ENCODE measurements around the gene GREB1. TPM values are rescaled to one million over a fixed set of nuclear protein-coding genes. Genes with fewer than 3 reads are reported as not detected.

The GREB1 gene
- polyA plus RNA-seq, 1 donor from 2014 or later = 17.2 TPM

GRCh38 chr2:11534746-11535484, 1.1 kb downstream of the GREB1 start:
- H3K27me3 ChIP-seq (ENCODE audit: insufficient read depth, low read depth, low read length) = no peaks in the 10 kb centered on the region
- H3F3A ChIP-seq (ENCODE audit: insufficient read depth, low read length, poor library complexity, severe bottlenecking) = no peaks in the 10 kb centered on the region
- H3K36me3 ChIP-seq (ENCODE audit: insufficient read depth, low read length) = no peaks in the 10 kb centered on the region
- peaks cover 7% of the 10 kb centered on the region for H3K79me2 ChIP-seq (replicated peaks; ENCODE audit: insufficient read depth, low read length)
- H2AFZ ChIP-seq (ENCODE audit: low read depth, low read length) = no peak overlapping the region
- H4K20me1 ChIP-seq (ENCODE audit: insufficient read depth) = no peaks in the 10 kb centered on the region
- H3K4me3 ChIP-seq (ENCODE audit: low read length) = no peak overlapping the region
- H3K27ac ChIP-seq (ENCODE audit: low read length) = no peak overlapping the region
- H3K9me3 ChIP-seq (ENCODE audit: low read length) = no peaks in the 10 kb centered on the region
- no peak for TF ChIP-seq SMC3 (conservative IDR thresholded peaks at IDR 0.05; ENCODE audit: poor library complexity)
- TF ChIP-seq RAD21 (conservative IDR thresholded peaks at IDR 0.05) = no peak
- H3K9me2 ChIP-seq (ENCODE audit: insufficient read depth, low read length) = no peaks in the 10 kb centered on the region
- no peak overlapping the region for H3K4me2 ChIP-seq (ENCODE audit: low read length)
- no peak overlapping the region for H3K9ac ChIP-seq (ENCODE audit: low read length)

GRCh38 chr2:11535899-11536344, 2.1 kb downstream of the GREB1 start:
- Histone ChIP-seq H3K4me2 (ENCODE audit: low read length) (no peak overlapping the region), H3F3A (ENCODE audit: insufficient read depth, low read length, poor library complexity, severe bottlenecking) (no peaks in the 10 kb centered on the region), H3K27ac (ENCODE audit: low read length) (no peak overlapping the region), H3K36me3 (ENCODE audit: insufficient read depth, low read length) (no peaks in the 10 kb centered on the region), H3K4me3 (ENCODE audit: low read length) (no peak overlapping the region), H3K79me2 (replicated peaks; ENCODE audit: insufficient read depth, low read length) (peaks cover 3% of the 10 kb centered on the region), H3K9me2 (ENCODE audit: insufficient read depth, low read length) (no peaks in the 10 kb centered on the region), H2AFZ (ENCODE audit: low read depth, low read length) (no peak overlapping the region), H3K9me3 (ENCODE audit: low read length) (no peaks in the 10 kb centered on the region), H3K27me3 (ENCODE audit: insufficient read depth, low read depth, low read length) (no peaks in the 10 kb centered on the region), H3K9ac (ENCODE audit: low read length) (no peak overlapping the region), H4K20me1 (ENCODE audit: insufficient read depth) (no peaks in the 10 kb centered on the region)
- no peak for TF ChIP-seq TAF1 (IDR thresholded peaks at IDR 0.05; ENCODE audit: low read depth)
- TF ChIP-seq REST (IDR thresholded peaks at IDR 0.05; ENCODE audit: borderline replicate concordance) = no peak
- no peak for TF ChIP-seq CTCF (IDR thresholded peaks at IDR 0.05; ENCODE audit: poor library complexity, severe bottlenecking)
- no peak for TF ChIP-seq EP300 (conservative IDR thresholded peaks at IDR 0.05; ENCODE audit: poor library complexity, severe bottlenecking)
- no peak for TF ChIP-seq MXI1 (conservative IDR thresholded peaks at IDR 0.05; ENCODE audit: poor library complexity, severe bottlenecking)
- TF ChIP-seq POLR2AphosphoS5 (IDR thresholded peaks at IDR 0.05) = no peak

- Histone ChIP-seq H3K27ac (ENCODE audit: low read length) (no peak overlapping the region), H3K9ac (ENCODE audit: low read length) (no peak overlapping the region), H2AFZ (ENCODE audit: low read depth, low read length) (no peak overlapping the region), H3K9me3 (ENCODE audit: low read length) (no peaks in the 10 kb centered on the region), H4K20me1 (ENCODE audit: insufficient read depth) (no peaks in the 10 kb centered on the region), H3K36me3 (ENCODE audit: insufficient read depth, low read length) (no peaks in the 10 kb centered on the region), H3K9me2 (ENCODE audit: insufficient read depth, low read length) (no peaks in the 10 kb centered on the region), H3K4me2 (ENCODE audit: low read length) (no peak overlapping the region), H3F3A (ENCODE audit: insufficient read depth, low read length, poor library complexity, severe bottlenecking) (no peaks in the 10 kb centered on the region), H3K27me3 (ENCODE audit: insufficient read depth, low read depth, low read length) (no peaks in the 10 kb centered on the region), H3K79me2 (replicated peaks; ENCODE audit: insufficient read depth, low read length) (no peaks in the 10 kb centered on the region), H3K4me3 (ENCODE audit: low read length) (no peak overlapping the region)
- no peak for TF ChIP-seq MXI1 (conservative IDR thresholded peaks at IDR 0.05; ENCODE audit: poor library complexity, severe bottlenecking)
- TF ChIP-seq EP300 (conservative IDR thresholded peaks at IDR 0.05; ENCODE audit: poor library complexity, severe bottlenecking) = no peak
- TF ChIP-seq REST (IDR thresholded peaks at IDR 0.05; ENCODE audit: borderline replicate concordance) = no peak
- no peak for TF ChIP-seq CTCF (IDR thresholded peaks at IDR 0.05; ENCODE audit: poor library complexity, severe bottlenecking)
- TF ChIP-seq SMC3 (conservative IDR thresholded peaks at IDR 0.05; ENCODE audit: poor library complexity) = no peak
- TF ChIP-seq EZH2 (IDR thresholded peaks at IDR 0.05; ENCODE audit: borderline replicate concordance, insufficient read depth, low read length, poor library complexity, severe bottlenecking) = no peak
- no peak for TF ChIP-seq TAF1 (IDR thresholded peaks at IDR 0.05; ENCODE audit: low read depth)
- TF ChIP-seq RAD21 (conservative IDR thresholded peaks at IDR 0.05) = no peak
- no peak for TF ChIP-seq POLR2AphosphoS5 (IDR thresholded peaks at IDR 0.05)
Observed at GRCh38 chr2:11537951-11538350, 4.1 kb downstream of the GREB1 start.

Data from neural cell (in vitro differentiated cells).